GM19240 (cell line): ENCODE data around the gene IMMP2L.
"Not testable (repeated sequence)": the region's sequence is repeated elsewhere in the genome, so short reads cannot be mapped to it uniquely, and the experiment has no call there.

Source experiments
- DNase-seq: peaks from one replicate; pipeline ENCODE4 v3.0.0; 2011; ENCODE audit warnings: low spot score; ENCODE audit not compliant: insufficient read length

IMMP2L gene

GRCh38 chr7:111509288-111509687, 53.0 kb downstream of the IMMP2L start:
- no peak for DNase-seq

- DNase-seq = no peak
These were observed 53.9 kb downstream of the IMMP2L start for GRCh38 chr7:111508387-111508786.

GRCh38 chr7:111505422-111505821, 56.9 kb downstream of the IMMP2L start:
- DNase-seq = not testable (repeated sequence)

GRCh38 chr7:111501799-111502198, 60.5 kb downstream of the IMMP2L start:
- DNase-seq = not testable (repeated sequence)

- DNase-seq = no peak
These were observed 63.3 kb downstream of the IMMP2L start for GRCh38 chr7:111499027-111499426.

- DNase-seq = no peak
These were observed 63.8 kb downstream of the IMMP2L start for GRCh38 chr7:111498391-111499007.

GRCh38 chr7:111495173-111495810, 67.0 kb downstream of the IMMP2L start:
- no peak for DNase-seq

- DNase-seq = no peak
These were observed 70.1 kb downstream of the IMMP2L start for GRCh38 chr7:111492234-111492633.

GRCh38 chr7:111486472-111487142, 75.7 kb downstream of the IMMP2L start:
- peak; percentile 3 for DNase-seq

GRCh38 chr7:111485701-111486380, 76.5 kb downstream of the IMMP2L start:
- DNase-seq = no peak

GRCh38 chr7:111483078-111483477, 79.2 kb downstream of the IMMP2L start:
- DNase-seq = no peak

GRCh38 chr7:111477462-111478225, 84.6 kb downstream of the IMMP2L start:
- no peak for DNase-seq

GRCh38 chr7:111476586-111477293, 85.6 kb downstream of the IMMP2L start:
- no peak for DNase-seq

- no peak for DNase-seq
These were observed 86.3 kb downstream of the IMMP2L start for GRCh38 chr7:111475959-111476358.

GRCh38 chr7:111475419-111475748, 86.9 kb downstream of the IMMP2L start:
- DNase-seq = no peak

GRCh38 chr7:111474723-111475418, 87.4 kb downstream of the IMMP2L start:
- DNase-seq = no peak

- DNase-seq = no peak
These were observed 88.7 kb downstream of the IMMP2L start for GRCh38 chr7:111473449-111474198.

- DNase-seq = no peak
These were observed 91.3 kb downstream of the IMMP2L start for GRCh38 chr7:111470998-111471397.

GRCh38 chr7:111469894-111470293, 92.4 kb downstream of the IMMP2L start:
- not testable (repeated sequence) for DNase-seq
